Fibroblast of lung (primary cell): ENCODE results near the gene ACACB. TPM values are rescaled to one million over a fixed set of nuclear protein-coding genes. Genes with fewer than 3 reads are reported as not detected.

Experiments
- DNase-seq, 2 donors: peaks; one replicate each; pipeline versions ENCODE4 v3.0.0 to v3.0.0-alpha.2; 2010; ENCODE audit warnings: low read depth in 2 of 2
- H2AFZ ChIP-seq: 2 replicates; pipeline ENCODE4 v1.5.1; 2012; ENCODE audit warnings: low read length, control low read depth, inconsistent platforms
- H3K27ac ChIP-seq: 2 replicates; pipeline ENCODE4 v1.5.1; 2011; ENCODE audit warnings: low read length, control low read depth; ENCODE audit not compliant: insufficient read depth
- H3K27me3 ChIP-seq: 2 replicates; pipeline ENCODE4 v1.5.1; 2011; ENCODE audit warnings: mild to moderate bottlenecking, low read length; ENCODE audit not compliant: control insufficient read depth, insufficient read depth
- H3K36me3 ChIP-seq: 2 replicates; pipeline ENCODE4 v1.5.1; 2011; ENCODE audit warnings: low read length; ENCODE audit not compliant: control insufficient read depth, insufficient read depth
- H3K4me1 ChIP-seq: 2 replicates; pipeline ENCODE4 v1.5.1; 2011; ENCODE audit warnings: low read length; ENCODE audit not compliant: control insufficient read depth, insufficient read depth; ENCODE audit errors: extremely low read depth
- H3K4me2 ChIP-seq: 2 replicates; pipeline ENCODE4 v1.5.1; 2011; ENCODE audit warnings: low read length, control low read depth; ENCODE audit not compliant: insufficient read depth; ENCODE audit errors: extremely low read depth
- H3K4me3 ChIP-seq, 4 experiments: fragments of 200-600 bp in 1 of 4; sonication (generic) in 1 of 4; replicated peaks in 1 of 4; 2 replicates each; pipeline ENCODE4 v1.5.1; 2011 to 2016; ENCODE audit warnings: low read length in 4 of 4, low read depth in 3 of 4, mild to moderate bottlenecking in 3 of 4, control low read depth in 2 of 4, inconsistent platforms in 1 of 4, mixed read lengths in 1 of 4; ENCODE audit not compliant: insufficient read depth in 1 of 4; ENCODE audit errors: control extremely low read depth in 1 of 4
- H3K79me2 ChIP-seq: 2 replicates; pipeline ENCODE4 v1.5.1; 2012; ENCODE audit warnings: mild to moderate bottlenecking, low read length, inconsistent platforms; ENCODE audit not compliant: control insufficient read depth, insufficient read depth
- H3K9ac ChIP-seq: 2 replicates; pipeline ENCODE4 v1.5.1; 2011; ENCODE audit warnings: mild to moderate bottlenecking, low read length, control low read depth; ENCODE audit not compliant: insufficient read depth
- H3K9me3 ChIP-seq: 2 replicates; pipeline ENCODE4 v1.5.1; 2012; ENCODE audit warnings: low read depth, low read length; ENCODE audit not compliant: control insufficient read depth, insufficient read depth
- H4K20me1 ChIP-seq: 2 replicates; pipeline ENCODE4 v1.5.1; 2011; ENCODE audit warnings: low read length; ENCODE audit not compliant: control insufficient read depth, insufficient read depth; ENCODE audit errors: extremely low read depth
- CTCF ChIP-seq, 2 donors: IDR thresholded peaks in 1 of 2; conservative IDR thresholded peaks in 1 of 2; 1 replicate in 1 of 2; 2 replicates in 1 of 2; pipeline ENCODE4 v1.5.1; 2011 to 2012; ENCODE audit warnings: low read length in 2 of 2, control low read depth in 1 of 2, inconsistent platforms in 1 of 2, low read depth in 1 of 2, mild to moderate bottlenecking in 1 of 2
- EZH2 ChIP-seq: IDR thresholded peaks from 2 replicates; pipeline ENCODE4 v1.5.1; 2012; ENCODE audit warnings: low read length, control low read depth, mild to moderate bottlenecking; ENCODE audit errors: missing control alignments
- polyA plus RNA-seq, 2 donors: library from polyadenylated mRNA; depleted of rRNA in 1 of 2; stranded (reverse) in 1 of 2; unstranded in 1 of 2; fragments of >200 nt; gene quantifications; 2 replicates each; pipeline ENCODE4 v1.2.1, GENCODE V29; 2011 to 2012; ENCODE audit warnings: missing spikeins in 1 of 2
- total RNA-seq: library from RNA; depleted of rRNA; stranded (reverse); fragments of >200 nt; gene quantifications from 2 replicates; pipeline ENCODE4 v1.2.1, GENCODE V29; 2014

ACACB gene
- total and polyA plus RNA-seq, 2 donors (not counting 1 experiment from before 2014, with no cell fraction given), result 1.5 to 9.1 TPM

- no peak for TF ChIP-seq EZH2
- TF ChIP-seq CTCF (conservative IDR thresholded peaks at IDR 0.05 in 1 of 2, IDR thresholded peaks at IDR 0.05 in 1 of 2; ENCODE audit: low read depth in 1 of 2, low read length in 2 of 2), result no peak
- no peak for DNase-seq
- Histone ChIP-seq H3K79me2 (no peaks in the 10 kb centered on the region), H3K9me3 (no peaks in the 10 kb centered on the region), H3K27ac (no peak overlapping the region), H4K20me1 (no peaks in the 10 kb centered on the region), H3K4me1 (no peaks in the 10 kb centered on the region), H2AFZ (no peak overlapping the region), H3K4me2 (no peak overlapping the region), H3K27me3 (no peaks in the 10 kb centered on the region), H3K36me3 (no peaks in the 10 kb centered on the region), H3K9ac (no peak overlapping the region), H3K4me3 (no peak overlapping the region)
These were observed 147.1 kb downstream of the ACACB start for GRCh38 chr12:109263439-109263838.

- no peaks in the 10 kb centered on the region for H3K9me3 ChIP-seq
- no peak overlapping the region for H3K27ac ChIP-seq
- H3K27me3 ChIP-seq, result no peaks in the 10 kb centered on the region
- no peaks in the 10 kb centered on the region for H3K4me1 ChIP-seq
- no peaks in the 10 kb centered on the region for H3K36me3 ChIP-seq
- peak; percentile 45 to 53 for DNase-seq
- TF ChIP-seq CTCF (conservative IDR thresholded peaks at IDR 0.05 in 1 of 2, IDR thresholded peaks at IDR 0.05 in 1 of 2; ENCODE audit: low read depth in 1 of 2, low read length in 2 of 2) (peak; percentile 51 to 75), EZH2 (no peak)
- H3K4me3 ChIP-seq, result no peak overlapping the region
- H3K9ac ChIP-seq, result no peak overlapping the region
- no peak overlapping the region for H3K4me2 ChIP-seq
- H3K79me2 ChIP-seq, result no peaks in the 10 kb centered on the region
- H2AFZ ChIP-seq, result no peak overlapping the region
- H4K20me1 ChIP-seq, result no peaks in the 10 kb centered on the region
These were observed 147.9 kb downstream of the ACACB start for GRCh38 chr12:109264095-109264942.

GRCh38 chr12:109264943-109265650, 148.7 kb downstream of the ACACB start:
- Histone ChIP-seq H3K4me2 (no peak overlapping the region), H4K20me1 (no peaks in the 10 kb centered on the region), H3K9ac (no peak overlapping the region), H3K79me2 (no peaks in the 10 kb centered on the region), H3K27ac (no peak overlapping the region), H3K36me3 (no peaks in the 10 kb centered on the region), H3K4me3 (no peak overlapping the region), H2AFZ (no peak overlapping the region), H3K4me1 (no peaks in the 10 kb centered on the region), H3K9me3 (no peaks in the 10 kb centered on the region), H3K27me3 (no peaks in the 10 kb centered on the region)
- DNase-seq, result no peak
- TF ChIP-seq CTCF (conservative IDR thresholded peaks at IDR 0.05 in 1 of 2, IDR thresholded peaks at IDR 0.05 in 1 of 2; ENCODE audit: low read depth in 1 of 2, low read length in 2 of 2) (no peak), EZH2 (no peak)
